Psoas muscle (tissue), 8 donors: ENCODE results near the gene HINT3. TPM values are rescaled to one million over a fixed set of nuclear protein-coding genes. Genes with fewer than 3 reads are reported as not detected.

Experiments used
- ATAC-seq, 4 donors: fragments of 200-7000 bp; cut with Tn5 transposase; one replicate each; pipeline ENCODE4 v1.9.1; 2020; ENCODE audit warnings: moderate library complexity in 3 of 4, mild to moderate bottlenecking in 2 of 4
- DNase-seq, 2 donors: peaks; one replicate each; pipeline ENCODE4 v3.0.0-alpha.2; 2020
- H3K27ac ChIP-seq: fragments of 200-600 bp; one replicate; pipeline ENCODE4 v1.8.0; 2022
- H3K27me3 ChIP-seq, 3 donors: fragments of 200-600 bp in 1 of 3; one replicate each; pipeline versions ENCODE4 v1.6.1 to v1.8.0; 2013 to 2022; ENCODE audit warnings: low read length in 2 of 3, mild to moderate bottlenecking in 2 of 3, moderate library complexity in 1 of 3; ENCODE audit not compliant: insufficient read depth in 3 of 3
- H3K36me3 ChIP-seq, 2 donors: fragments of 200-600 bp in 1 of 2; one replicate each; pipeline versions ENCODE4 v1.6.1 to v1.8.0; 2013 to 2022; ENCODE audit warnings: low read depth in 1 of 2, mild to moderate bottlenecking in 1 of 2, moderate library complexity in 1 of 2; ENCODE audit not compliant: insufficient read depth in 1 of 2
- H3K4me1 ChIP-seq: fragments of 200-600 bp; one replicate; pipeline ENCODE4 v1.8.0; 2022
- H3K4me3 ChIP-seq: fragments of 200-600 bp; one replicate; pipeline ENCODE4 v1.8.0; 2022; ENCODE audit warnings: mild to moderate bottlenecking
- H3K9me3 ChIP-seq: fragments of 200-600 bp; one replicate; pipeline ENCODE4 v1.8.0; 2022
- WGBS, 3 donors: extraction: QIAGEN DNeasy Blood & Tissue Kit; methylation state at CpG; one replicate each; pipeline versions ENCODE4 v1.1.6 to v1.1.7; 2013; 5-methylcytosine and 5-hydroxymethylcytosine counted together
- intact Hi-C, 2 donors: fragments of 100-400 bp; cut with DNase I; formaldehyde crosslinking; loops; one replicate each; pipeline versions ENCODE4 v1.11.0 to v1.14.2; 2022
- polyA plus RNA-seq, 3 donors: library from polyadenylated mRNA; stranded (reverse); fragments of 200-250 nt; gene quantifications; one replicate each; pipeline ENCODE4 v1.2.3, GENCODE V29; 2013
- total RNA-seq, 4 donors: library from RNA; stranded (reverse); fragmentation: NEBNext Ultra II Directional in 2 of 4; extraction: Animal tissue kit (Norgen Biotek cat#: 25700) in 2 of 4; gene quantifications; one replicate each; pipeline versions ENCODE4 v1.2.1 to v1.2.4, GENCODE V29; 2021 to 2023
- TF ChIP-seq, protein P1 (sequence below): fragments of 200-600 bp; IDR thresholded peaks from one replicate; pipeline ENCODE4 v1.8.0; 2022; ENCODE audit warnings: antibody characterized with exemption
- donor health status: healthy with polysubstance abuse.
- donor health status: DM: no; HTN: no; CAD: no; lungs with moderate emphysema.
- donor health status: Bipolar disorder and iron deficiency.
- donor health status: healthy.
- donor health status: DM: yes; HTN: yes; CAD: no.
- donor health status: DM: no; HTN: no; CAD: no.
- donor health status: DM: no; HTN: no; CAD: no.
- donor health status: DM: yes; HTN: yes; CAD: no.

HINT3 gene
- total and polyA plus RNA-seq, 7 donors: 24.0 to 79.9 (median 58.5) TPM

DNA sequence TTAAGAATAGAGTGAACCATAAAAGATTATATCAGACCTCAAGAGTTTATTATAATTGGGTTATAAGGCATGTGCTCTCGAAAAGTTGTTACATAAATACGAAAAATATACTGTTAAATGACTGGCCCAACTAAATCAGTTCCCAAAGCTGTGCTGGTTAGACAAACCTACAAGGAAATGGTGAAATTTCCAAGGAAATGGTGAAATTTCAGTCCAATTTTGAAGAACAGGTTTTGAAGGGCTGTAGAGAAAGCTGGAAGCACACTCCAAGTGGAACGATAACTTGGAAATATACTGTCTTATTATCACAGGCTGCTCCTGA lies 29.4 kb downstream of the HINT3 start:
- Histone ChIP-seq H3K4me3 (peak overlapping the region; percentile 76), H3K4me1 (peaks cover 5% of the 10 kb centered on the region), H3K9me3 (no peaks in the 10 kb centered on the region), H3K36me3 (peaks cover 0 to 5% of the 10 kb centered on the region in 2 donors), H3K27me3 (no peaks in the 10 kb centered on the region), H3K27ac (peak overlapping the region; percentile 82)
- TF ChIP-seq, protein P1, sequence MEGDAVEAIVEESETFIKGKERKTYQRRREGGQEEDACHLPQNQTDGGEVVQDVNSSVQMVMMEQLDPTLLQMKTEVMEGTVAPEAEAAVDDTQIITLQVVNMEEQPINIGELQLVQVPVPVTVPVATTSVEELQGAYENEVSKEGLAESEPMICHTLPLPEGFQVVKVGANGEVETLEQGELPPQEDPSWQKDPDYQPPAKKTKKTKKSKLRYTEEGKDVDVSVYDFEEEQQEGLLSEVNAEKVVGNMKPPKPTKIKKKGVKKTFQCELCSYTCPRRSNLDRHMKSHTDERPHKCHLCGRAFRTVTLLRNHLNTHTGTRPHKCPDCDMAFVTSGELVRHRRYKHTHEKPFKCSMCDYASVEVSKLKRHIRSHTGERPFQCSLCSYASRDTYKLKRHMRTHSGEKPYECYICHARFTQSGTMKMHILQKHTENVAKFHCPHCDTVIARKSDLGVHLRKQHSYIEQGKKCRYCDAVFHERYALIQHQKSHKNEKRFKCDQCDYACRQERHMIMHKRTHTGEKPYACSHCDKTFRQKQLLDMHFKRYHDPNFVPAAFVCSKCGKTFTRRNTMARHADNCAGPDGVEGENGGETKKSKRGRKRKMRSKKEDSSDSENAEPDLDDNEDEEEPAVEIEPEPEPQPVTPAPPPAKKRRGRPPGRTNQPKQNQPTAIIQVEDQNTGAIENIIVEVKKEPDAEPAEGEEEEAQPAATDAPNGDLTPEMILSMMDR: no peak
- DNase-seq: no peak
- intact Hi-C loops: no loop called here
- WGBS, 3 donors: 6 to 10% (median 7%) methylated on average over 3 of the region's 3 CpGs
- ATAC-seq: no peak

DNA sequence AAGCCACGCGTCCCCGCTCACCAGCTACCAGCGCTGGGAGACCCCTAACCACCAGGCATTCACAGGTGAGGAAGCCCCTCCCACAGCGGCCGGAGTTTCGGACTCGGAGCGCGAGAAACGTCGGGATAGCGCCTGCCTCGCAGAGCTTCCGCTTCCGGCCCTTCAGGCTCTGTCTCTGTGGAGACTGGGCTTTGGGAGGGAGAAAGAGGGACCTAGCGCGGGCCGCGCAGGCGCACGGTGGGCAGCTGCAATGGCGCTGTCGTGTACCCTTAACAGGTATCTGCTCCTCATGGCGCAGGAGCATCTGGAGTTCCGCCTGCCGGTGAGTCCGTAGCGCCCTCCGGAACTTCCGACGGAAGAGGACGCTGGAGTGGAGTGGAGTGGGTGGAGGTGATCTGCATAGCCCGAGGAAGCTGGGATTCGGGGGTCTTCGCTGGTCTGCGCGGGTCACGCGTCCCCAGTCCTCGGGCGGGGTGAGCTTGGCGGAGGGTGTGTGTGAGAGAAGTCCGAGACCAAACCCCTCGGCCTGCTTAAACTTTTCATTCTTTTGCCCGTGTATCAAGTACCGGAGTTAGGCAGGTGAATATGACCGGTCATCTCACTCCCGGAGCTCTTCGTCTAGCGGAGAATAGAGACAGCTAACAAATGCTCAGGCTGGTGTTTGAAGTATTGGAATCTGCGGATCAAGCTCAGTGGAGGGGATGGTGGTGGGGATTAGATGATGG lies 29.9 kb downstream of the HINT3 start, which contains the start of gene TRMT11:
Gene TRMT11, plus strand, starts transcription at position 240 of the 725 bp plus-strand sequence. Its CDS starts 11 bp downstream, at position 251.
- intact Hi-C loops: no loop called here

DNA sequence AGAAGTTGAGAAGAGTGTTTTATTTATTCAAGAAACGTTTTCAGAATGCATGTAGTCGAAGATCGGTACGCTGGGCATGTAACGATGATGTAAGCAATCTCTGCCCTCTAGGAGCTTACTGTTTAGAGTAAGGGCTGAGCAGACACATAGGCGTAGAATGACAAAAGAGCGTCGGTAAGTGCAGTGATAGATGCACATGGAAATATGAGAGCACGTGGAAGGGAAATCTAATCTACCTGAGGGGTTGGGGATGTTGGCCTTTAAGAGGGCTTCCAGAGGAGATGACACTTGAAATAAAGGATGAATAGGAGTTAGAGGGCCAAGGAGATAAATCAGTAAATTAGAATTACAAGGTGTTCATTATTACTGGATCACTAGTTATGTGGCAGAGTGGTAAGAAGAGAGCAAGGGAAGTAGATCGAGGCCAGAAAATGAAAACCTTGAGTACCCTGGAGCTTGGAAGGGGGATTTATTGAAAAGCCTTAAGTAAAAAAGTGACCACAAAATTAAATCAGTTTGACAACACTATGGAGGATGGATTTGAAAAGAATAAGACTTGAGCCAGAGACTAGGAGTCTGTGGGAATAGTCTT lies 30.6 kb downstream of the HINT3 start:
- 18 to 20% (median 19%) methylated on average over 10 of the region's 10 CpGs for WGBS, 3 donors
- peaks cover 5% of the 10 kb centered on the region for H3K4me1 ChIP-seq
- peak in 3 of 4 donors; percentile 23 to 44 (median 30) for ATAC-seq
- intact Hi-C loops: no loop called here
- H3K9me3 ChIP-seq: no peaks in the 10 kb centered on the region
- no peak for DNase-seq
- TF ChIP-seq, protein P1: no peak
- peaks cover 0 to under 1% of the 10 kb centered on the region in 2 donors for H3K36me3 ChIP-seq
- H3K27me3 ChIP-seq: no peaks in the 10 kb centered on the region
- H3K27ac ChIP-seq: peak overlapping the region; percentile 82
- H3K4me3 ChIP-seq: peak overlapping the region; percentile 76

More for the DNA sequence above, 29.9 kb downstream of the HINT3 start, which contains the start of gene TRMT11:
- Histone ChIP-seq H3K4me3 (peak within 1 kb of the TSS; percentile 76), H3K27me3 (no peaks in the 10 kb centered on the region), H3K9me3 (no peaks in the 10 kb centered on the region), H3K4me1 (peaks cover 5% of the 10 kb centered on the region), H3K36me3 (peaks cover 0 to 5% of the 10 kb centered on the region in 2 donors), H3K27ac (peak within 1 kb of the TSS; percentile 82)
- WGBS, 3 donors: 1% methylated on average over 52 of the region's 52 CpGs
- TF ChIP-seq, protein P1: no peak
- DNase-seq (peak; percentile 88 to 93), ATAC-seq (peak; percentile 96 to 100 (median 99))

DNA sequence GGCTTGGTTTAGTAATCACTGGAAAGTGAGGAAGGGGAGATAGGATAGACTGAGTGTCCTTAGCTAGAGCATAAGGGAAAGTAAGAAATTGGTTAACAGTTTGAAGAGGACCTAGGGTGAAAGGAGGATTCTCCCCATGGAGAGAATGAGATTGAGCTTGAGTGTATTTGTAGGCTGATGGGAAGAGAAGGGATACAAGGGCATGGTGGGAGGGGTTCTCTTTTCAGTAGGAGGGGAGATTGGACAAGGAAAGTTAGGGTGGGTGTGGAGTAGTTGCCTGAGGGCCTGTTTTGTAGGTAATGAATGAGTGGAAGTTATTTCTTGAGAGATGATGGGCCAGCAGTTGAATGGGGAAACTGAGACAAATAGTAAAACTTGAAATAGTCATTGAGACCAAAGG lies 31.7 kb downstream of the HINT3 start:
- intact Hi-C loops: no loop called here
- H3K27me3 ChIP-seq: no peaks in the 10 kb centered on the region
- no peaks in the 10 kb centered on the region for H3K36me3 ChIP-seq
- H3K4me1 ChIP-seq: peaks cover 5% of the 10 kb centered on the region
- ATAC-seq (no peak), DNase-seq (no peak)
- no peaks in the 10 kb centered on the region for H3K9me3 ChIP-seq
- TF ChIP-seq, protein P1: no peak
- peak overlapping the region; percentile 6 for H3K27ac ChIP-seq
- no peak overlapping the region for H3K4me3 ChIP-seq
